HG03095 (cell line): ENCODE measurements around the gene GRIK5.

ENCODE experiments used
- ATAC-seq: cut with Tn5 transposase; IDR thresholded peaks from one replicate; pipeline ENCODE4 v1.9.1; 2021; ENCODE audit warnings: moderate library complexity; ENCODE audit not compliant: unreplicated experiment

The GRIK5 gene

GRCh38 chr19:41959056-41960053, 110.7 kb downstream of the GRIK5 start, which contains the start of gene RABAC1:
TSS of gene RABAC1 (minus strand) at chr19:41959321. CDS start at chr19:41959292, 29 bp downstream.
- peak; percentile 72 for ATAC-seq

DNA sequence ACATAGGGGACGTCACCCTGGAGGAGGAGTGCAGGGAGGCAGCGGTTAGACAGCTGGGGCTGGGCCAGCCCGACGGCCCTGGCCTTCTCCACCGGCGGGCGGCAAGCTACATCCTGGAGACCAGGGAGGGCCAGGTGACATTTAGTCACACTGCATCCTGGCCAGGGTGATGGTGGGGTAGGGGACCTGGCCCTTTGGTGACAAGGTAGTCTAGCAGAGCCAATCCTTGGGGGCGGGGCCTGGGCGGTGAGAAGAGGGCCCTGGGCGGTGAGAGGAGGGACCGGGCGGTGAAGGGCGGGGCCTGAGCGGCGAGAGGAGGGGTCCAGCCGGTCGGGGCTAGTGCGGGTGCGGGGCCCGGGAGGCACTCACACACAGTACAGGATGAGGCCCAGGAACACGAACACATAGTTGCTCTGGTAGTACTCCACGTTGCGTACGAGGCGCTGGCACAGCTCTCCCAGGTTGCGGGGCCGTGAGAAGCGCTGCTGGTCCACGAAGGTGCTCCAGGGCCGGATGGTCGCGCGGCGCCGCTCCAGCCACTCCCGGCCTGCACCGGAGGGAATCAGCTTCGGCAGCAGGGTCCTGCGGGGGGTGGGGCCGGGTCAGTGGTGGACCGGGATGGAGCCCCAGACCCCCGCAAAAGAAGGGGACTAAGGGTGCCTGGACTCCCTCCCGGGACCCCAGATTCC, 111.5 kb downstream of the GRIK5 start:
- peak; percentile 53 for ATAC-seq

- ATAC-seq, result no peak
These were observed 112.1 kb downstream of the GRIK5 start for GRCh38 chr19:41957838-41958366.

- ATAC-seq, result no peak
These were observed 112.7 kb downstream of the GRIK5 start for GRCh38 chr19:41957161-41957837.

GRCh38 chr19:41956621-41957020, 113.4 kb downstream of the GRIK5 start:
- ATAC-seq, result no peak

DNA sequence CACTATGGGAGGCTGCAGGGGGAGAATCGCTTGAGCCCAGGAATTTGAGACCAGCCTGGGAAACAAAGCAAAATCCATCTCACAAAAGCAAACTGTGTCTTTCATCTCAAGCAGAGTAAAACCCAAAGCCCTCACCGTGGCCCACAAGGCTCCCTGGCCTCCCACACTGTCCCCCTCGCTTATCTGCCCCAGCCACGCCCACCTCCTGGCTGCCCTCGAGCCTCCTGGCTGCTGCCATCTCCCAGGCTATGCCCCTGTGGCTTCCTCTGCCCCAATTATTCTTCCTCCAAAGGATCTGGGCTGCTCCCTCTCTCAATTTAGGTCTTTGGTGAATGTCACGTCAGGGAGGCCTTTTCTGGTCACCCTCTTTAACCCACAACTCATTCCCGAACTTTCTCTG, 114.5 kb downstream of the GRIK5 start:
- no peak for ATAC-seq

GRCh38 chr19:41951686-41952172, 118.3 kb downstream of the GRIK5 start:
- no peak for ATAC-seq
